Measurements from ENCODE around the gene MRPL4. TPM values are rescaled to one million over a fixed set of nuclear protein-coding genes. Genes with fewer than 3 reads are reported as not detected.

The MRPL4 gene
- total RNA-seq (2014; rRNA removed; shearing (Covaris generic)): 86.3 and 87.4 TPM in 2 replicates

DNA sequence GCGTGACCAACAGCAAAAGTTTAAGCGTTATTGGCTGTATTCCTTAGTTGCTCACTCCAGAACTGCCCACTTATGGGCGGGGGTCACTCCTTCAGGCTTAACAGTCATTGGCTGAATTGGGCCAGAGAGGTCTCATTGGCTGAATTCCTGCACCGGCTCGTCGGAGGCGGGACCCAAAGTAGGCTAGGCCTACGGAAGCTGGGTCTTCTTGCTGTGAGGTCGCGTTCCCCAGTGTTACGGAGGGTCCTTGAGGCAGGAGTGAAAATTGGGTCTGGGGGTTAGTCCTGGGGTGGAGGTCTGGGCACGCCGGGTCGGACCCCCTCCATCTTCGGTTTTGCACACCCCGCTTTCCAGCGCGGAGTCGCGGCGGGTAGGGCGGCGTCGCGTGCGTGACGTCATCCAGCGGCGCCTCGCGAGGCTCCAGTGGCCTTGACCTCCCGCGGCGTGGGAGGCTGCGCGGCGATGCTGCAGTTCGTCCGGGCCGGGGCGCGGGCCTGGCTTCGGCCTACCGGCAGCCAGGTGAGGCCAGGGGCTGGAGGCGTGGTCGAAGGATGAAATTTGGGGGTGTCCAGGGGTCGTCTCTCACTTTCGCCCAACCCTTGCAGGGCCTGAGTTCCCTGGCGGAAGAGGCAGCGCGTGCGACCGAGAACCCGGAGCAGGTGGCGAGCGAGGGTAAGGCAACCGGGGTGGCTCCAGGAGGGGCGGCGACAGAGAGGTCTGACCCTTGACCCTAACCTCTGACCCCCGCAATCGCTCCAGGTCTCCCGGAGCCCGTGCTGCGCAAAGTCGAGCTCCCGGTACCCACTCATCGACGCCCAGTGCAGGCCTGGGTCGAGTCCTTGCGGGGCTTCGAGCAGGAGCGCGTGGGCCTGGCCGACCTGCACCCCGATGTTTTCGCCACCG lies at the start of gene MRPL4:
Gene MRPL4 (plus strand): TSS at position 423 of the 903 bp plus-strand sequence. CDS start 40 bp downstream, at position 463.
- no peaks in the 10 kb centered on the region; the same call in 1 of the 2 replicates for H3K4me1 ChIP-seq (replicated peaks)
- DNase-seq (ENCODE audit: low read depth in 1 of 2, low spot score in 2 of 2): peak; percentile 98 to 99
- no peaks in the 10 kb centered on the region for H3K27me3 ChIP-seq (replicated peaks)
- H3K27ac ChIP-seq: peak within 1 kb of the TSS; percentile 2
- H3K9me3 ChIP-seq (replicated peaks): no peaks in the 10 kb centered on the region
- peak within 1 kb of the TSS; percentile 73 for H3K4me3 ChIP-seq
- peaks cover 44% of the 10 kb centered on the region for H3K36me3 ChIP-seq

DNA sequence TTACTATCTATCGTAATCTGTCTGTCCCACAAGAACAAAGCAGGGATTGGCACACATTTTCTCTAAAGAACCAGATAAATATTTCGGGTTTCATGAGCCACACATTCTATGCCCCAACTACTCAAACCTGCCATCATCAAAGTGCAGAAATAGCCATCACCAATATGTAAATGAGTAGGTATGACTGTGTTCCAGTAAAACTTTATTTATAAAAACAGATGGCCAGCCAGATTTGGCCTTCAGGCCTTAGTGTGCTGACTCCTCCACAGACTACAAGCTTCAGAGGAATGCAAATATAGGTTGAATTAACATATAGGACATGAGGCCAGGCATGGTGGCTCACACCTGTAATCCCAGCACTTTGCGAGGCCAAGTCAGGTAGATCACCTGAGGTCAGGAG lies 48.3 kb upstream of the MRPL4 start:
- Histone ChIP-seq H3K36me3 (no peaks in the 10 kb centered on the region), H3K4me1 (replicated peaks) (peaks cover 11% of the 10 kb centered on the region)

DNA sequence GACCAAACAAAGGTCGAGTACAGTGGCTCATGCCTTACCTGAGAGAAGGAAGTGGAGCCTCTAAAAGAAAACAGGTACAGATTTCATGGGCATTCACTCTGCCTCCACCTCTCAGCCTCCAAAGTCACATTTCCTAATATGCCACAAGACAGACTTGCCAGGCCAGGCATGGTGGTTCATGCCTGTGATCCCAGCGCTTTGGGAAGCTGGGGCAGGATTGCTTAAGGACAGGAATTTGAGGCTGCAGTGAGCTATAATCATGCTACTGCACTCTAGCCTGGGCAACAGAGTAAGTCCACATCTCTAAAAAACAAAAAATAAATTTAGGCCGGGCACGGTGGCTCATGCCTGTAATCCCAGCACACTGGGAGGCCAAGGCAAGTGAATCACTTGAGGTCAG lies 46.4 kb upstream of the MRPL4 start:
- H3K4me1 ChIP-seq (replicated peaks): peaks cover 15% of the 10 kb centered on the region
- H3K27ac ChIP-seq: no peak overlapping the region
- H3K27me3 ChIP-seq (replicated peaks): no peaks in the 10 kb centered on the region
- H3K4me3 ChIP-seq: no peak overlapping the region
- no peak for DNase-seq (ENCODE audit: low read depth in 1 of 2, low spot score in 2 of 2)
- H3K9me3 ChIP-seq (replicated peaks): no peaks in the 10 kb centered on the region; the same call in 1 of the 2 replicates
- no peaks in the 10 kb centered on the region for H3K36me3 ChIP-seq

More for the DNA sequence above, 48.3 kb upstream of the MRPL4 start:
- no peaks in the 10 kb centered on the region; the same call in 1 of the 2 replicates for H3K9me3 ChIP-seq (replicated peaks)
- H3K27ac ChIP-seq: no peak overlapping the region
- no peak for DNase-seq (ENCODE audit: low read depth in 1 of 2, low spot score in 2 of 2)
- H3K27me3 ChIP-seq (replicated peaks): no peaks in the 10 kb centered on the region
- no peak overlapping the region for H3K4me3 ChIP-seq

DNA sequence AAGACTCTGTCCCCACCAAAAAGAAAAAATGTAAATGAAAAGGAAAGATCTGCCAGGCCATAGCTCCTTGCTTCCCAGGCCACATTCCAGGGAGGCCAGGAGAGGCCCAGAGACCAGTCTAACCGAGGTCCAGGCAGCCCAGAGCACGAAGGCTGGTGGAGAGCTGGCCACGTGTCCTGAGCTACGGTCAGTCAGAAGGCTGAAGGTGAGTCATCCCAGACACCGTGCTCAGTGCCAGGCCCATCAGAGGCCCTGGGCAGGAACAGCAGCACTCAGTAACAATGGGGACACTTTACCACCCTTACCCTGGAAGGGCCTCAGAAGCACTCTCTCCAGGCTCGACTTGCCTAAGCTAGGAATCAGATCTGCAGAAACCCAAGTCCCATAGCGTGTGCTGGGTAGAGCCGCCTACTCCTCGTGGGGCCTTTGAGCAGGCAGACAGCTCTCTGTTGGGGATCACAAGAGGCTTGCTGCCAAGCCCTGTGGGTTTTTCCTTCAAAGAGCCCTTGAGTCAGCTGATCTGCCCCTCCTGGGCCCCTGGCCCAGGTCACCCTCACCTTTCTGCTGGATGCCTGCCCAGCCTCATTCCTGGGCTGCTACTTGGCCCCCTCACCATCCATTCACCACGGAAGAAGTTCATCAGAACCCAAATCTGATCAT lies 45.7 kb upstream of the MRPL4 start:
- H3K9me3 ChIP-seq (replicated peaks): no peaks in the 10 kb centered on the region; the same call in 1 of the 2 replicates
- H3K4me1 ChIP-seq (replicated peaks): peaks cover 15% of the 10 kb centered on the region
- no peaks in the 10 kb centered on the region for H3K36me3 ChIP-seq
- no peak overlapping the region for H3K4me3 ChIP-seq
- peak; percentile 31 to 66 for DNase-seq (ENCODE audit: low read depth in 1 of 2, low spot score in 2 of 2)
- no peaks in the 10 kb centered on the region for H3K27me3 ChIP-seq (replicated peaks)
- no peak overlapping the region for H3K27ac ChIP-seq

DNA sequence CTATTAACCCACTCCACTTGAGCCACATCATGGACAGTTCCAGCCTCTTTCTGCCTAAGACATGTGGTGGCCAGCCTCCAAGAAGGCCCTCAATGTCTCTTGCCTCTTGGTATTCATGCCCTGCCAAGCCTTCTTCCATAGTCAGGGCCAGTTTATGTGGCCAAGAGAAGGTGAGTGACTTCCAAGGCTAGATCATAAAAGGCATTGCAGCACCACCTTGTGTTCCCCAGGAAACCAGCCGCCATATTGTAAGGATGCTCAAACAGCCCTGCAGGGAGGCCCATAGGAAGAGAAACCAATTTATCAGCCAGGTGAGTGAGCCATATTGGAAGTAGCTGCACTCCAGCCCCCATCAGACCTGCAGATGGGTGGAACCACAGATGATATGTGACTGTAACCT lies 45.0 kb upstream of the MRPL4 start:
- Histone ChIP-seq H3K9me3 (replicated peaks) (no peaks in the 10 kb centered on the region; the same call in 1 of the 2 replicates), H3K36me3 (no peaks in the 10 kb centered on the region), H3K4me3 (no peak overlapping the region), H3K27ac (no peak overlapping the region), H3K27me3 (replicated peaks) (no peaks in the 10 kb centered on the region), H3K4me1 (replicated peaks) (peaks cover 15% of the 10 kb centered on the region)
- DNase-seq (ENCODE audit: low read depth in 1 of 2, low spot score in 2 of 2): no peak

DNA sequence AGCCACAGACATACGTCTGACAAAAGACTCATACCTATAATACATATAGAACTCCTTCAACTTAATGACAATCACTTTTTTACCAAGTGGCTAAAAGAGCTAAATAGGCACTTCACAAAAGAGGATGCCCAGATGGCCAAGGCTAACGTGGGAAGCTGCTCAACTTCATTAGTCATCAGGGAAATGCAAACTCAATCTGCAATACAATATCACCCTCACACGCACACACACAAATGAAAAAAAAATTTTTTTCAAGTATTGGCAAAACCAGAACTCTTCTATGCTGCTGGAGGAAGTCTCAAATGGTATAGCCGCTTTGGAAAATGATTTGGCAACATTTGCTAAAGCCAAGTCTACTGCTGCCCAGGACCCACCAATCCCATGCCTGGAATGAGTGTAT lies 42.7 kb upstream of the MRPL4 start:
- DNase-seq (ENCODE audit: low read depth in 1 of 2, low spot score in 2 of 2): no peak
- no peaks in the 10 kb centered on the region for H3K36me3 ChIP-seq

DNA sequence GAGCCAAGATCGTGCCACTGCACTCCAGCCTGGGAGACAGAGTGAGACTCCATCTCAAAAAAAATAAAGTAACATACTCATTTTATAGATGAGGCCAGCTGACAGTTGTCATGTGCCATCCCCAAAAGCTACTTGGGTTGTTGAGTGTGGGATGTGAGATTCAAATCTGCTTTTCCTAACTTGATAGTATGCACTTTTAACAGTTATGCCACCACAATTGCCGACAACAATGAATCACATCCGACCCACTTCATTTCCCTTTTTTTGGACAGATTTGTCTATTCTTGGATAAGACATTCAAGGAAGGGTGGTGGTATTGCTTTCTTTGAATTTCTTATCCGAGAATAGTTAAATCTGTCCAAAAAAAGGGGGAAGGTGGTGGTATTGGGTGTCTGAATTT lies 41.0 kb upstream of the MRPL4 start:
- H3K4me3 ChIP-seq: no peak overlapping the region
- no peaks in the 10 kb centered on the region for H3K27me3 ChIP-seq (replicated peaks)
- H3K36me3 ChIP-seq: no peaks in the 10 kb centered on the region
- peaks cover 13% of the 10 kb centered on the region for H3K4me1 ChIP-seq (replicated peaks)
- no peak for DNase-seq (ENCODE audit: low read depth in 1 of 2, low spot score in 2 of 2)
- no peaks in the 10 kb centered on the region; the same call in 1 of the 2 replicates for H3K9me3 ChIP-seq (replicated peaks)
- no peak overlapping the region for H3K27ac ChIP-seq

More for the DNA sequence above, 42.7 kb upstream of the MRPL4 start:
- peaks cover 15% of the 10 kb centered on the region for H3K4me1 ChIP-seq (replicated peaks)
- no peaks in the 10 kb centered on the region; the same call in 1 of the 2 replicates for H3K9me3 ChIP-seq (replicated peaks)
- H3K27me3 ChIP-seq (replicated peaks): no peaks in the 10 kb centered on the region
- H3K27ac ChIP-seq: no peak overlapping the region
- no peak overlapping the region for H3K4me3 ChIP-seq

DNA sequence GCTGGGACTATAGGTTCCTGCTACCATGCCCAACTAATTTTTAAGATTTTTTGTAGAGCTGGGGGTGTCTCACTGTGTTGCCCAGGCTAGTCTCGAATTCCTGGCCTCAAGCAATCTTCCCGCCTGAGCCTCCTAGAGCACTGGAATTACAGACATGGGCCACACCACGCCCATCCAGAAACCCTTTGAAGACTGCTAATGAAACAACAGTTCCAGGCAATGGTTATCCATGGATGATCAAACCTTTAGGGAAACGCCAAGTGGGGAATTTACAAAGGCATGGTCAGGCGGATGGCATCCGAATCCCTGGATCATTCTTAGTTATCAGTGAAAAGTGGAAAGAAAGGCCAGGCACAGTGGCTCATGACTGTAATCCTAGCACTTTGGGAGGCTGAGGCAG lies 40.3 kb upstream of the MRPL4 start:
- Histone ChIP-seq H3K4me1 (replicated peaks) (peaks cover 7% of the 10 kb centered on the region; the same call in 1 of the 2 replicates), H3K27me3 (replicated peaks) (no peaks in the 10 kb centered on the region), H3K4me3 (no peak overlapping the region), H3K9me3 (replicated peaks) (no peaks in the 10 kb centered on the region; the same call in 1 of the 2 replicates), H3K36me3 (no peaks in the 10 kb centered on the region), H3K27ac (no peak overlapping the region)
- no peak for DNase-seq (ENCODE audit: low read depth in 1 of 2, low spot score in 2 of 2)

DNA sequence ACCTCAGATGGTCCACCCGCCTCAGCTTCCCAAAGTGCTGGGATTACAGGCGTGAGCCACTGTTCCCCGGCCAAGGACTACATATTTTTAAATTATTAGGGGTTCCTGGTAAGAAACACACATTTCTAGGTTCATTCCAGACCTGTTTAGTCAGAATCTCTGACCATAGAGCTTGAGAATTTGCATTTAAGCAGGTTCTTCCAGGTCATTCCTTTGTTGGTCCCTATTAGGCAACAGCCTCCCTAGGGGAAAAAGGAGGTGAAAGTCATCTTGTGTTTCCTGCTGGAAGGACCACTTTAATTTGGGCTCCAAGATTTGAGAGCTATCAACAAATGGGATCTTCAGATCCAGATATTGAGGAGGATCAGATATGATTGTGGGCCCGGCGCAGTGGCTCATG lies 37.2 kb upstream of the MRPL4 start:
- Histone ChIP-seq H3K36me3 (no peaks in the 10 kb centered on the region), H3K9me3 (replicated peaks) (no peaks in the 10 kb centered on the region), H3K4me3 (no peak overlapping the region), H3K27me3 (replicated peaks) (no peaks in the 10 kb centered on the region), H3K4me1 (replicated peaks) (peaks cover 4% of the 10 kb centered on the region), H3K27ac (no peak overlapping the region)
- no peak for DNase-seq (ENCODE audit: low read depth in 1 of 2, low spot score in 2 of 2)

DNA sequence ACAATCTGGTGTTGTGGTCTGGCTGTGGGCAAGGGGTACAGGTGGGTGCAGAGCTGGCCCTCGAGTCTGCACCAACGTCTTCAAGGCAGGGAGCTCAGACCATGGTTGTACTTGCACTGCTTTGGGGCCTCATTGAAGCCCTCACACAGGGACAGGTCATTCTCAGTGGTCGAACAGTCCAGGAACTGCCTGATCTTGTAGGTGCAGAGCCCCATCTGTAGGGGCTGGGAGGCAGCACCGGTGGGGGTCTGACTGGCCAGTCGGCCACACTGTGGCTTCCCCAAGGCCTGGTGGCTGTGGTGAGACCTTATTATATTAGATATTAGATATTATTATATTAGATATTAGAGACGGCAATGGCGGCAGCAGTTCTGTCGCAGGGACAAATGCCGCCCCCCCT lies 34.9 kb upstream of the MRPL4 start:
- no peaks in the 10 kb centered on the region for H3K9me3 ChIP-seq (replicated peaks)
- no peaks in the 10 kb centered on the region for H3K27me3 ChIP-seq (replicated peaks)
- no peak overlapping the region for H3K27ac ChIP-seq
- no peak overlapping the region for H3K4me3 ChIP-seq
- DNase-seq (ENCODE audit: low read depth in 1 of 2, low spot score in 2 of 2): no peak
- H3K4me1 ChIP-seq (replicated peaks): peaks cover 11% of the 10 kb centered on the region
- no peaks in the 10 kb centered on the region for H3K36me3 ChIP-seq

DNA sequence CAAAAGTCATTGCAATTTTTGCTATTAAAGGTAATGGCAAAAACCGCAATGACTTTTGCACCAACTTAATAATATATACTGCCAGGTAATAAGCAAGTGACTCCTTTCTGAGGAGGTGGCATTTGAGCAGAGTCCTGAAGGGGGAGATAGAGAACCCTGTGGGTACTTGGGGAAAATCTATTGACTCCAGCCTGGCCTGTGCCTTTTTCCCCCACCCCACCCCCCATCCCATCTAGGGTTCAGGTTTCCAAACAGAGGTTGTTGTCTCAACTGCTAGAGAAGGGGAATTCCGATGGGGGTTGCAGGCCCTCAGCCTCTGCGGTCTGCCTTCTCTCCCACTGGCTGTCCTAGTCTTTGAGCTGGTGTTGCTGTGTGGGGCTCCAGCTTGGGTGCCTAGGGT lies 32.3 kb upstream of the MRPL4 start:
- no peaks in the 10 kb centered on the region for H3K9me3 ChIP-seq (replicated peaks)
- H3K4me3 ChIP-seq: no peak overlapping the region
- DNase-seq (ENCODE audit: low read depth in 1 of 2, low spot score in 2 of 2): peak; percentile 59 to 69
- peaks cover 11% of the 10 kb centered on the region for H3K4me1 ChIP-seq (replicated peaks)
- H3K27me3 ChIP-seq (replicated peaks): no peaks in the 10 kb centered on the region
- H3K27ac ChIP-seq: no peak overlapping the region
- peaks cover 2% of the 10 kb centered on the region; the same call in 1 of the 2 replicates for H3K36me3 ChIP-seq

DNA sequence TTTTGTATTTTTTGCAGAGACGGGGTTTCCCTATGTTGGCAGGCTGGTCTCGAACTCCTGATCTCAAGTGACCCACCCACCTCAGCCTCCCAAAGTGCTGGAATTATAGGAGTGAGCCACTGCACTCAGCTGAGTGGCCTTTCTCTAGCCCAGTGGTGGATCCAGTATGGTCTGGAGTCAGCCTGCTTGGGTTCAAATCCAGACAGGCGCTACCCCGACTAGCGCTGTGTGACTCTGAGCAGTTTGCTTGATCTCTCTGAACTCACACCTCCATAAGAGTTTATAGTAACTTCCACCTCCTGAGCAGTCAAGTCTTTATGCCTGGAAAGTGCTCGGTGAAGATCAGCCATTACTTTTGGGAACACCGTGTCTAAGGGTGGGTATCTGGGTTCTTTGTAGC lies 31.3 kb upstream of the MRPL4 start:
- Histone ChIP-seq H3K9me3 (replicated peaks) (no peaks in the 10 kb centered on the region), H3K4me1 (replicated peaks) (peaks cover 11% of the 10 kb centered on the region), H3K4me3 (no peak overlapping the region), H3K27ac (no peak overlapping the region), H3K27me3 (replicated peaks) (no peaks in the 10 kb centered on the region), H3K36me3 (peaks cover 2% of the 10 kb centered on the region; the same call in 1 of the 2 replicates)
- no peak for DNase-seq (ENCODE audit: low read depth in 1 of 2, low spot score in 2 of 2)

DNA sequence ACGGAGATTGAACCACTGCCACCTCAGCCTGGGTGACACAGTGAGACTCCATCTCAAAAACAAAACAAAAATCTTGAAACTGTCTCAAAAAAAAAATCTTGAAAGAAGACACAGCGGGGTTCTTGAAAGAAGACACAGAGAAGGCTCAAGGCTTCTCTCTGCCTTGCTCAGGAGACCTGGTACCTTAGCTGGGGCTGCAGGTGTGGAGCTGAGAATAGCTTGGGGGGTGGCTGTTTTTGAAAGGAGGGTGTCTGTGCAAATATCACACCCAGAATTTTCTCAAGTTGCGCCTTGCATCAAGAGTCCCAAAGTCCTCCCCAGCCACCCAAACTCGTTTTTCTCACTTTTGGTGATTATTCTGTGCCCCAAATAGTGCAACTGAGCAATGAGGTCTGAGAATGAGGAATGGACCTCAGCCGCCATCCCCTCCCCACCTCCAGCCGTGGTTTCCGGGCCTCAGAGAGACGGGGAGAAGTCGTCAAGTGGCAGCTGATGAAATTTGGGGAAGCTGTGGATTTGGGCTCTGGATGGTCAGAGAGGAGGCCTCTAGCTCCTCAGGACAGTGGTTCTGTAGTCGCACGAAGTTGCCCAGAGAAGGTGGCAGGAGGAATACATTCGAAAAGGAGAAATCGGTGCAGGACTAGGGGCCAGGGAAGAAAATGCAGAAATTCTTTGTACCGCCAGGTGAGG lies 29.7 kb upstream of the MRPL4 start:
- H3K9me3 ChIP-seq (replicated peaks): no peaks in the 10 kb centered on the region
- H3K4me3 ChIP-seq: no peak overlapping the region
- peaks cover 2% of the 10 kb centered on the region; the same call in 1 of the 2 replicates for H3K36me3 ChIP-seq
- no peak for DNase-seq (ENCODE audit: low read depth in 1 of 2, low spot score in 2 of 2)
- H3K4me1 ChIP-seq (replicated peaks): peaks cover 21% of the 10 kb centered on the region
- no peaks in the 10 kb centered on the region for H3K27me3 ChIP-seq (replicated peaks)
- H3K27ac ChIP-seq: no peak overlapping the region

Measured in SJSA1 (cell line).